GM12874 (cell line): ENCODE measurements around the gene AP1S2.

ENCODE experiments used
- CTCF ChIP-seq: IDR thresholded peaks from 2 replicates; pipeline ENCODE4 v1.5.1; 2011; ENCODE audit warnings: low read depth, mild to moderate bottlenecking, control low read depth, low read length, moderate library complexity; ENCODE audit not compliant: insufficient read depth

The AP1S2 gene

GRCh38 chrX:15882704-15883539 is 28.3 kb upstream of the AP1S2 start:
- no peak for TF ChIP-seq CTCF

- TF ChIP-seq CTCF = no peak
Measured at GRCh38 chrX:15881381-15881897, 26.8 kb upstream of the AP1S2 start.

GRCh38 chrX:15877380-15877779 is 22.8 kb upstream of the AP1S2 start:
- no peak for TF ChIP-seq CTCF

- no peak for TF ChIP-seq CTCF
Measured at GRCh38 chrX:15874672-15875071, 20.1 kb upstream of the AP1S2 start.

- no peak for TF ChIP-seq CTCF
Measured at GRCh38 chrX:15873566-15873965, 19.0 kb upstream of the AP1S2 start.

- TF ChIP-seq CTCF = no peak
Measured at GRCh38 chrX:15870310-15870709, 15.7 kb upstream of the AP1S2 start.

GRCh38 chrX:15869695-15870094 is 15.1 kb upstream of the AP1S2 start:
- no peak for TF ChIP-seq CTCF
